SU-DHL-6 (cell line): ENCODE results near the gene CEP95.

Source experiments
- CTCF ChIP-seq: fragments of 200-600 bp; sonication (generic); IDR thresholded peaks from one replicate; pipeline ENCODE4 v1.5.1; 2017; ENCODE audit warnings: antibody characterized with exemption, mild to moderate bottlenecking, low read length, moderate library complexity; ENCODE audit not compliant: insufficient read depth, poor library complexity, severe bottlenecking
- EZH2phosphoT487 ChIP-seq: fragments of 200-600 bp; sonication (generic), shearing (Covaris generic); conservative IDR thresholded peaks from 2 replicates; pipeline ENCODE4 v1.6.1; 2018; ENCODE audit warnings: mild to moderate bottlenecking, antibody characterized with exemption, low read length, moderate library complexity, mixed read lengths

GRCh38 chr17:64544742-64545141 lies 38.0 kb downstream of the CEP95 start:
- no peak for TF ChIP-seq EZH2phosphoT487
- TF ChIP-seq CTCF: no peak
